Ureter (tissue), 1 donor: Measurements from ENCODE around the gene SLC5A10. TPM values are rescaled to one million over a fixed set of nuclear protein-coding genes. Genes with fewer than 3 reads are reported as not detected.

Experiments
- DNase-seq: peaks from one replicate; pipeline ENCODE4 v3.0.0-alpha.2; 2020; ENCODE audit warnings: low spot score
- total RNA-seq: library from RNA; stranded (reverse); gene quantifications from one replicate; pipeline ENCODE4 v1.2.4, GENCODE V29; 2023
- donor health status: DM: yes; HTN: yes; CAD: no.

The SLC5A10 gene
- total RNA-seq, 1 donor from 2014 or later: not detected

- no peak for DNase-seq
These were observed 12.6 kb downstream of the SLC5A10 start for GRCh38 chr17:18964550-18964949.

GRCh38 chr17:18965530-18966236 is 13.7 kb downstream of the SLC5A10 start:
- DNase-seq: no peak

- DNase-seq: no peak
These were observed 15.1 kb downstream of the SLC5A10 start for GRCh38 chr17:18966831-18967624.

GRCh38 chr17:18967916-18968315 is 16.0 kb downstream of the SLC5A10 start:
- no peak for DNase-seq

GRCh38 chr17:18968345-18968744 is 16.4 kb downstream of the SLC5A10 start:
- DNase-seq: no peak

- DNase-seq: peak; percentile 61
These were observed 17.3 kb downstream of the SLC5A10 start for GRCh38 chr17:18968945-18969887.

GRCh38 chr17:18970582-18971480 is 18.9 kb downstream of the SLC5A10 start:
- DNase-seq: no peak

- DNase-seq: no peak
These were observed 19.8 kb downstream of the SLC5A10 start for GRCh38 chr17:18971801-18972200.

GRCh38 chr17:18974407-18975149 is 22.6 kb downstream of the SLC5A10 start:
- no peak for DNase-seq

GRCh38 chr17:18975597-18975996 is 23.6 kb downstream of the SLC5A10 start:
- no peak for DNase-seq

GRCh38 chr17:18976201-18976600 is 24.2 kb downstream of the SLC5A10 start:
- no peak for DNase-seq

GRCh38 chr17:18977021-18977420 is 25.1 kb downstream of the SLC5A10 start:
- no peak for DNase-seq

- no peak for DNase-seq
These were observed 25.7 kb downstream of the SLC5A10 start for GRCh38 chr17:18977646-18978045.

- DNase-seq: no peak
These were observed 26.1 kb downstream of the SLC5A10 start for GRCh38 chr17:18978050-18978449.

GRCh38 chr17:18978655-18979054 is 26.7 kb downstream of the SLC5A10 start:
- no peak for DNase-seq

- DNase-seq: no peak
These were observed 28.8 kb downstream of the SLC5A10 start for GRCh38 chr17:18980682-18981334.

- DNase-seq: no peak
These were observed 29.3 kb downstream of the SLC5A10 start for GRCh38 chr17:18981335-18981641.

GRCh38 chr17:18981642-18982424 is 29.9 kb downstream of the SLC5A10 start:
- DNase-seq: peak; percentile 67
